H1 (cell line): Measurements from ENCODE around the gene ACRBP. TPM values are rescaled to one million over a fixed set of nuclear protein-coding genes. Genes with fewer than 3 reads are reported as not detected.

Experiments
- ASH2L ChIP-seq: fragments of 200-600, 300-600 bp; sonication (generic); IDR thresholded peaks from one replicate; pipeline ENCODE4 v1.7.1; 2017; ENCODE audit warnings: low read length
- CBX5 ChIP-seq: fragments of 300-800, 300-1000 bp; sonication (generic); IDR thresholded peaks from 2 replicates; pipeline ENCODE4 v1.7.1; 2016; ENCODE audit warnings: antibody characterized with exemption, low read length, low read depth
- CHD1 ChIP-seq: IDR thresholded peaks from 2 replicates; pipeline ENCODE4 v1.6.1; 2012; ENCODE audit warnings: low read depth, low read length, improper control_type of control experiment
- CHD2 ChIP-seq: IDR thresholded peaks from 2 replicates; pipeline ENCODE4 v1.6.1; 2012; ENCODE audit warnings: low read length, improper control_type of control experiment
- E2F6 ChIP-seq: IDR thresholded peaks from 2 replicates; pipeline ENCODE4 v1.6.1; 2012; ENCODE audit warnings: inconsistent platforms
- GTF2F1 ChIP-seq: IDR thresholded peaks from 2 replicates; pipeline ENCODE4 v1.6.1; 2012; ENCODE audit warnings: low read depth, low read length, improper control_type of control experiment, borderline replicate concordance
- HDAC2 ChIP-seq, 2 experiments: fragments of 300-600 bp in 1 of 2; sonication (generic) in 1 of 2; IDR thresholded peaks; 2 replicates each; pipeline ENCODE4 v1.6.1; 2011 to 2012; ENCODE audit warnings: low read depth in 2 of 2, low read length in 2 of 2, mild to moderate bottlenecking in 2 of 2, moderate library complexity in 2 of 2, borderline replicate concordance in 1 of 2, inconsistent platforms in 1 of 2
- JUND ChIP-seq: IDR thresholded peaks from 2 replicates; pipeline ENCODE4 v1.6.1; 2011; ENCODE audit warnings: mild to moderate bottlenecking, improper control_type of control experiment, low read length
- MAFK ChIP-seq: IDR thresholded peaks from 2 replicates; pipeline ENCODE4 v1.6.1; 2012; ENCODE audit warnings: low read depth, mild to moderate bottlenecking, improper control_type of control experiment, low read length
- POU5F1 ChIP-seq: IDR thresholded peaks from 2 replicates; pipeline ENCODE4 v1.6.1; 2011; ENCODE audit warnings: low read depth, mild to moderate bottlenecking, low read length, moderate library complexity
- RBBP5 ChIP-seq: IDR thresholded peaks from 2 replicates; pipeline ENCODE4 v1.7.1; 2012; ENCODE audit warnings: low read depth, mild to moderate bottlenecking, inconsistent platforms, low read length, moderate library complexity, borderline replicate concordance
- RXRA ChIP-seq: IDR thresholded peaks from 2 replicates; pipeline ENCODE4 v1.6.1; 2011; ENCODE audit warnings: low read depth, mild to moderate bottlenecking, low read length, moderate library complexity; ENCODE audit not compliant: insufficient read depth
- SIN3A ChIP-seq, 2 experiments: IDR thresholded peaks in 1 of 2; conservative IDR thresholded peaks in 1 of 2; 2 replicates each; pipeline ENCODE4 v1.6.1; 2011 to 2012; ENCODE audit warnings: low read length in 2 of 2, improper control_type of control experiment in 1 of 2, low read depth in 1 of 2, mild to moderate bottlenecking in 1 of 2
- SP1 ChIP-seq: IDR thresholded peaks from 2 replicates; pipeline ENCODE4 v1.6.1; 2011; ENCODE audit warnings: low read depth, low read length
- SUZ12 ChIP-seq: fragments of 200-600 bp; sonication (generic); IDR thresholded peaks from 2 replicates; pipeline ENCODE4 v1.6.1; 2012; ENCODE audit warnings: mild to moderate bottlenecking, inconsistent platforms, low read length, moderate library complexity, mixed read lengths
- TAF1 ChIP-seq: IDR thresholded peaks from 2 replicates; pipeline ENCODE4 v1.6.1; 2011; ENCODE audit warnings: mild to moderate bottlenecking, low read depth, low read length
- TAF7 ChIP-seq: optimal IDR thresholded peaks from 2 replicates; pipeline ENCODE3; 2011; ENCODE audit warnings: low read depth, mild to moderate bottlenecking, inconsistent platforms, low read length, moderate library complexity, borderline replicate concordance
- TCF12 ChIP-seq: IDR thresholded peaks from 2 replicates; pipeline ENCODE4 v1.6.1; 2011; ENCODE audit warnings: low read depth, mild to moderate bottlenecking, low read length
- USF2 ChIP-seq: IDR thresholded peaks from 2 replicates; pipeline ENCODE4 v1.6.1; 2011; ENCODE audit warnings: low read length, improper control_type of control experiment
- YY1 ChIP-seq: IDR thresholded peaks from 2 replicates; pipeline ENCODE4 v1.6.1; 2011; ENCODE audit warnings: low read depth, mild to moderate bottlenecking, low read length
- polyA plus RNA-seq, 7 experiments: library from polyadenylated mRNA; depleted of rRNA in 3 of 7; stranded (reverse) in 5 of 7; unstranded in 2 of 7; fragments of >200 nt in 5 of 7; fragments of 200-250 nt in 2 of 7; gene quantifications; 1 replicate in 5 of 7; 2 replicates in 1 of 7; 4 replicates in 1 of 7; pipeline versions ENCODE4 v1.2.1 to v1.2.3, GENCODE V29; 2011 to 2013; ENCODE audit warnings: missing spikeins in 2 of 7, mixed read lengths in 2 of 7
- total RNA-seq: library from RNA; stranded (reverse); fragmentation: NEBNext Ultra II Directional; extraction: Animal tissue kit (Norgen Biotek cat#: 25700); gene quantifications from 2 replicates; pipeline ENCODE4 v1.2.1, GENCODE V29; 2021
- TF ChIP-seq, protein P1 (sequence below): IDR thresholded peaks from 2 replicates; pipeline ENCODE4 v1.6.1; 2011; ENCODE audit warnings: low read depth, mild to moderate bottlenecking, low read length; ENCODE audit not compliant: insufficient read depth

ACRBP gene
- total and polyA plus RNA-seq, 2 of the 8 experiments (the other 6 are each of a cell fraction or from before 2014, with no cell fraction given): 0.80 to 5.2 TPM

GRCh38 chr12:6620137-6620884, 26.9 kb downstream of the ACRBP start (continued):
- TF ChIP-seq JUND (peak; percentile 25; the same call in 1 of the 2 replicates), RBBP5 (peak; percentile 79; the same call in 1 of the 2 replicates), TAF7 (peak; percentile 14), MAFK (no peak), HDAC2 (IDR thresholded peaks at IDR 0.05; ENCODE audit: borderline replicate concordance in 1 of 2, low read depth in 2 of 2, low read length in 2 of 2) (peak in 1 of 2 experiments; percentile 79; a peak in 2 of 4 replicates), GTF2F1 (peak; percentile 34; the same call in 1 of the 2 replicates), YY1 (no peak), E2F6 (peak; percentile 99), CHD1 (no peak), USF2 (no peak), TAF1 (no peak; the same call in 1 of the 2 replicates), ASH2L (peak; percentile 71), CHD2 (peak; percentile 51), RXRA (no peak), CBX5 (no peak), TCF12 (0 out of 2 replicates have a peak, but pooled peaks have one; percentile 19), POU5F1 (no peak), SUZ12 (0 out of 2 replicates have a peak, but pooled peaks have one; percentile 11), SP1 (no peak), SIN3A (conservative IDR thresholded peaks at IDR 0.05 in 1 of 2, IDR thresholded peaks at IDR 0.05 in 1 of 2; ENCODE audit: low read depth in 1 of 2, low read length in 2 of 2) (peak in 1 of 2 experiments; percentile 68; a peak in 1 of 4 replicates)
- TF ChIP-seq, protein P1, sequence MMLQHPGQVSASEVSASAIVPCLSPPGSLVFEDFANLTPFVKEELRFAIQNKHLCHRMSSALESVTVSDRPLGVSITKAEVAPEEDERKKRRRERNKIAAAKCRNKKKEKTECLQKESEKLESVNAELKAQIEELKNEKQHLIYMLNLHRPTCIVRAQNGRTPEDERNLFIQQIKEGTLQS: 0 out of 2 replicates have a peak, but pooled peaks have one; percentile 10
